ENCODE measurements around the gene AOC2. TPM values are rescaled to one million over a fixed set of nuclear protein-coding genes. Genes with fewer than 3 reads are reported as not detected.
"Not testable (repeated sequence)": the region's sequence is repeated elsewhere in the genome, so short reads cannot be mapped to it uniquely, and the experiment has no call there.

The AOC2 gene
- total RNA-seq, 1 donor from 2014 or later: not detected

DNA sequence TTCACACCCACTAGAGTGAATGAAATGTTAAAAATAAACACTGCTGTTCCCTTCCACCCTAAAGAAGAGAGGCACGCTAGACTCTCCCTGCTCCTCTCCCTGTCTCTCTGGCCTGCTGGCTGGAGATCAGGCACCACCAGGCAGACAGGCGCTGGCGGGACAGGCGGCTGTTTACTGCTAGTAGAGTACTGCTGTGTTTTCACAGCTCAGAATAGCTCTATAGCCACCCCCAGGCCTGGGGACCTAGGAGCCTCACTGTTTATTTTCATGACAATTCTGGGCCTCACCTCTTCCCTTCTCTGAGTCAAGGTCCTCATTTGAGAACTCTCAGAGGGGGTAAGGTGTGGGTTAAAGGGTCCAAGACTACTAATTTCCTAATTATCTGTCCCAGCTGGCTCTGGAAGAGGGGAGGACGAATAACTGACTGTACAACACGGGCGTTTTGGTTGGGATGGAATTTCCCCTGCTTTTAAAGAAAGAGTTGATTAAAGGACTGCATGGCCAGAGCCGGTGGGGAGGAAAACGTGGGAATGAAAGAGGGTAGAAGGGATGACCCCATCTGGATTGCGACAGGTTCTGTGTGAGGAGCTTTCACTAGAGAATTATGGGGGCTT lies 47.3 kb downstream of the AOC2 start:
- H3K4me3 ChIP-seq (ENCODE audit: low read depth, low read length): no peak overlapping the region
- DNase-seq (ENCODE audit: low read depth): no peak
- TF ChIP-seq, protein P1, sequence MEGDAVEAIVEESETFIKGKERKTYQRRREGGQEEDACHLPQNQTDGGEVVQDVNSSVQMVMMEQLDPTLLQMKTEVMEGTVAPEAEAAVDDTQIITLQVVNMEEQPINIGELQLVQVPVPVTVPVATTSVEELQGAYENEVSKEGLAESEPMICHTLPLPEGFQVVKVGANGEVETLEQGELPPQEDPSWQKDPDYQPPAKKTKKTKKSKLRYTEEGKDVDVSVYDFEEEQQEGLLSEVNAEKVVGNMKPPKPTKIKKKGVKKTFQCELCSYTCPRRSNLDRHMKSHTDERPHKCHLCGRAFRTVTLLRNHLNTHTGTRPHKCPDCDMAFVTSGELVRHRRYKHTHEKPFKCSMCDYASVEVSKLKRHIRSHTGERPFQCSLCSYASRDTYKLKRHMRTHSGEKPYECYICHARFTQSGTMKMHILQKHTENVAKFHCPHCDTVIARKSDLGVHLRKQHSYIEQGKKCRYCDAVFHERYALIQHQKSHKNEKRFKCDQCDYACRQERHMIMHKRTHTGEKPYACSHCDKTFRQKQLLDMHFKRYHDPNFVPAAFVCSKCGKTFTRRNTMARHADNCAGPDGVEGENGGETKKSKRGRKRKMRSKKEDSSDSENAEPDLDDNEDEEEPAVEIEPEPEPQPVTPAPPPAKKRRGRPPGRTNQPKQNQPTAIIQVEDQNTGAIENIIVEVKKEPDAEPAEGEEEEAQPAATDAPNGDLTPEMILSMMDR (conservative IDR thresholded peaks at IDR 0.05; ENCODE audit: low read depth, low read length): no peak

DNA sequence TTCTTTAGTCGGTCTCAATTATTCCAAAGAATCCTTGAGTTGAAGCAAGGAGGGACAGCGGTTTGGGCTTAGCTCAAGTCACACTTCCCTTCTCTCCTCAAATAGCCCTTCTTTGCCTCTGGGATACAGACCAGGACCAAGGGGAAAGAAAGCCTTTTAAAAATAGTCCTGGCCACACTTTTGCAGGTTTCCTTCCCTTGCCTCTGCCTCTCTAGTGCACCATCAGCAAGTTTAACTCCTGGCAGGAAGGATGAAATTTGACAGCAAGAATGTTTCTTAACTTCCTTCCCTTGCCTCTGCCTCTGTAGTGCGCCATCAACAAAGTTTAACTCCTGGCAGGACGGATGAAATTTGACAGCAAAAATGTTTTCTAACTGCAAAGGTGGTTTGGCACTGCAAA lies 49.0 kb downstream of the AOC2 start:
- no peak for DNase-seq (ENCODE audit: low read depth)
- no peak overlapping the region for H3K4me3 ChIP-seq (ENCODE audit: low read depth, low read length)
- TF ChIP-seq, protein P1 (conservative IDR thresholded peaks at IDR 0.05; ENCODE audit: low read depth, low read length): no peak

DNA sequence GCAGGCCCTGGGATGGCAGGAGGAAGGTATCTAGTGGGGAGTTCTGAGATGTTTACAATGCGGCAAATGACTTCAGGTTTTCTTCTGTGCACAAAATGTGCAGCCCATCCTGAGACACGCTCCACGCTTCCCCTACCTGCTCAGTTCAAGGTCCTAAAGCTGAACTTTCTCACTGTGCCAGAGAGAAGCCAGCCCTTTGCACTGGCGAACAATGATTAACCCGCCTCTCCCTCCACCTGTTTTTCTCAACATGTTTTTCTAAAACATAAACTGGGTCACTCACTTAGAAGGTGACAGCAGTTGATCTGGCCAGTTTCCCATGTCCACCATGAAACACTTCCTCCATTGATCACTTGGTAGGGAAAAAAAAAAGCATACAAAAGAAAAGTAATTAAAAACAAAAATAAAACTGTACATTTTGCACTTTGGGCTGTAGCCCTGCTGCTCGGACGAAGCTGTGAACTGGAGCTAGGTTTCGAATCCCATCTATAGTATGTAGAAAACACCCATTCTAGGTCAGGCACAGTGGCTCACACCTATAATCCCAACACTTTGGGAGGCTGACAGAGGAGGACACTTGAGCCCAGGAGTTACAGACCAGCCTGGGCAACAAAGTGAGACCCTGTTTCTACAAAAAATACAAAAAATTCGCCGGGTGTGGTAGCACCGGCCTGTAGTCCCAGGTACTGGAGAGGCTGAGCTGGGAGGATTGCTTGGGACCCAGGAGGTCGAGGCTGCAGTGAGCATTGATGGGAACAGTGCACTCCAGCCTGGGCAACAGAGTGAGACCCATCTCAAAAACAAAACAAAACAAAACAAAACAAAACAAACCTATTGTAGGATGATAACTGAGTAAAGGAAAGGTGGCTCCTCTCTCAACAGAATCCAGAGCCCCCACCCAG lies 50.2 kb downstream of the AOC2 start:
- peak overlapping the region; percentile 15 for H3K4me3 ChIP-seq (ENCODE audit: low read depth, low read length)
- TF ChIP-seq, protein P1 (conservative IDR thresholded peaks at IDR 0.05; ENCODE audit: low read depth, low read length): no peak
- no peak for DNase-seq (ENCODE audit: low read depth)

DNA sequence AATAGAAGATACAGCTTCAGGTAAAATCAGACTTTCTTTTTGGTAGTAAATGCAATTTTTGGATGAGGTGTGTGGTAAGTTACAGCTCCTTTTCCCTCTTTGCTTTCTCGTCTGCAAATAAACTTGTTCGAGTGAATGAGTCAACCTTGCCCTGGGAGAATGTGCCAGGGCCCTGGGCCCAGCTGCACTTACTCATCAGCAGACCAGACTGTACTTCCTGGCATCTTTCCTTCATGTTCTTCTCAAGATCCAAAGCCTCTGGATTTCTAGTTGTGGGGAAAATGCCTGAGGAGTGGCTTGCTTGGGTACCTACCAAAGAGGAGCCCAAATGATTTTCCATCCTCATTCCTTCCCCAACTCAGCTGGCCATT lies 50.8 kb downstream of the AOC2 start:
- TF ChIP-seq, protein P1 (conservative IDR thresholded peaks at IDR 0.05; ENCODE audit: low read depth, low read length): no peak
- peak overlapping the region; percentile 15 for H3K4me3 ChIP-seq (ENCODE audit: low read depth, low read length)
- DNase-seq (ENCODE audit: low read depth): no peak

DNA sequence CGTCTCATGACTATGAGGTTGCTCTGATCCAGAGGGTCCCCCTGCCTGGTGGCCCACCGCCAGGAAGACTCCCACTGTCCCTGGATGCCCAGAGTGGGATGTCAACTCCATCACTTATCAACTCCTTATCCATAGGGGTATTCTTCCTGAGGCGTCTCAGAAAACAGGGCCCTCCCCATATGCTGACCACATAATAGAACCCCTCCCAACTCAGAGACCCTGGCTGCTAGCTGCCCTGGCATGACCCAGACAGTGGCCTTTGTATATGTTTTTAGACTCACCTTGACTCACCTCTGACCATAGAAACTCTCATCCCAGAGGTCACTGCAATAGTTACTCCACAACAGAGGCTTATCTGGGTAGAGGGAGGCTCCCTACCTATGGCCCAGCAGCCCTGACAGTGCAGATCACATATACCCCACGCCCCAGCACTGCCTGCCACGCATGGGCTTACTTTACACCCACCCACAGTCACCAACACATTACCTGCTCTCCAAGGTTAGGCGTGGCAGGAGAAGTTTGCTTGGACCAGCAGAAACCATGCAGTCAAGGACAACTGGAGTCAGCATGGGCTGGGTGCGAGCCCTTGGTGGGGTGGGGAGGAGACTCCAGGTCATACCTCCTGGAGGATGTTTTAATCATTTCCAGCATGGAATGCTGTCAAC lies 53.9 kb downstream of the AOC2 start:
- TF ChIP-seq, protein P1 (conservative IDR thresholded peaks at IDR 0.05; ENCODE audit: low read depth, low read length): no peak
- no peak for DNase-seq (ENCODE audit: low read depth)
- no peak overlapping the region for H3K4me3 ChIP-seq (ENCODE audit: low read depth, low read length)

DNA sequence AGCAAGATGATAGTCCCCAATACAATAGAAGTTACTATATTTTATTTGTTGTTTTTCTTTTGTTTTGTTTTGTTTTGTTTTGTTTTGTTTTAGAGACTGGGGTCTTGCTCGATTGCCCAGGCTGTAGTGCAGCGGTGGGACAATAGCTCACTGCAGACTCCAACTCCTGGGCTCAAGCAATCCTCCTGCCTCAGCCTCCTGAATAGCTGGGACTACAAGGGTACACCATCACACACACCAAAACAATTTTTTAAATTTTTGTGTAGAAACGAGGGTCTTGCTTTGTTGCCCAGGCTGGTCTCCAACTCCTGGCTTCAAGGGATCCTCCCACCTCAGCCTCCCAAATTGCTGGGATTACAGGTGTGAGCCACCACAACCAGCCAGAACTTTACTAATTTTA lies 55.6 kb downstream of the AOC2 start:
- DNase-seq (ENCODE audit: low read depth); H3K4me3 ChIP-seq (ENCODE audit: low read depth, low read length): not testable (repeated sequence)

Other genes with a start within 250 kb of the AOC2 start
- gene RETREG3, start 235.2 kb upstream of the AOC2 start, total RNA-seq: 38.0 and 38.2 TPM in 2 replicates
- 96.1 and 142 TPM in 2 replicates for gene TUBG1, start 234.9 kb upstream of the AOC2 start, total RNA-seq
- 8.2 and 14.2 TPM in 2 replicates for gene TUBG2, start 185.3 kb upstream of the AOC2 start, total RNA-seq
- gene PLEKHH3, start 167.6 kb upstream of the AOC2 start, total RNA-seq: 8.5 and 19.1 TPM in 2 replicates
- gene CCR10, start 162.7 kb upstream of the AOC2 start, total RNA-seq: 3.0 and 6.5 TPM in 2 replicates
- gene CNTNAP1, start 162.0 kb upstream of the AOC2 start, total RNA-seq: 4.1 and 11.8 TPM in 2 replicates
- gene EZH1, start 99.5 kb upstream of the AOC2 start, total RNA-seq: 6.9 and 14.4 TPM in 2 replicates
- 1.0 and 4.3 TPM in 2 replicates for gene RAMP2, start 83.4 kb upstream of the AOC2 start, total RNA-seq
- gene VPS25, start 71.1 kb upstream of the AOC2 start, total RNA-seq: 90.1 and 136 TPM in 2 replicates
- 2.3 and 11.3 TPM in 2 replicates for gene WNK4, start 64.0 kb upstream of the AOC2 start, total RNA-seq
- gene COA3, start 45.9 kb upstream of the AOC2 start, total RNA-seq: 85.6 and 95.0 TPM in 2 replicates
- not detected in 2 replicates for gene CNTD1, start 45.7 kb upstream of the AOC2 start, total RNA-seq
- gene BECN1, start 20.3 kb upstream of the AOC2 start, total RNA-seq: 52.2 and 68.4 TPM in 2 replicates
- 126 and 190 TPM in 2 replicates for gene PSME3, start 11.2 kb upstream of the AOC2 start, total RNA-seq
- not detected in 2 replicates for gene AOC3, start 6.6 kb downstream of the AOC2 start, total RNA-seq
- not detected in 2 replicates for gene G6PC1, start 56.2 kb downstream of the AOC2 start, total RNA-seq
- gene AARSD1, start 119.9 kb downstream of the AOC2 start, total RNA-seq: 23.0 and 39.1 TPM in 2 replicates
- gene PTGES3L, start 135.5 kb downstream of the AOC2 start, total RNA-seq: 1.3 and 2.5 TPM in 2 replicates
- gene RUNDC1, start 136.0 kb downstream of the AOC2 start, total RNA-seq: 8.1 and 14.0 TPM in 2 replicates
- gene RPL27, start 153.8 kb downstream of the AOC2 start, total RNA-seq: 1,399 and 1,932 TPM in 2 replicates
- 17.6 and 21.2 TPM in 2 replicates for gene IFI35, start 162.2 kb downstream of the AOC2 start, total RNA-seq
- 205 and 243 TPM in 2 replicates for gene VAT1, start 177.8 kb downstream of the AOC2 start, total RNA-seq
- gene RND2, start 180.7 kb downstream of the AOC2 start, total RNA-seq: 0.36 and 0.40 TPM in 2 replicates